NT2/D1 (cell line): ENCODE measurements around the gene ITPR2.
"Not testable (repeated sequence)": the region's sequence is repeated elsewhere in the genome, so short reads cannot be mapped to it uniquely, and the experiment has no call there.

Experiments
- DNase-seq: peaks from one replicate; pipeline ENCODE4 v3.0.0-alpha.2; 2011; ENCODE audit warnings: low read depth, low spot score
- H3K27me3 ChIP-seq: 2 replicates; pipeline ENCODE4 v1.6.0; 2011; ENCODE audit warnings: mild to moderate bottlenecking; ENCODE audit not compliant: insufficient read length, insufficient read depth
- H3K36me3 ChIP-seq: 2 replicates; pipeline ENCODE4 v1.6.1; 2011; ENCODE audit warnings: mild to moderate bottlenecking, low read length, mixed read lengths; ENCODE audit not compliant: insufficient read depth, insufficient read length
- H3K4me1 ChIP-seq: 2 replicates; pipeline ENCODE4 v1.5.1; 2011; ENCODE audit not compliant: insufficient read depth, insufficient read length
- H3K4me3 ChIP-seq: 2 replicates; pipeline ENCODE4 v1.5.1; 2011; ENCODE audit warnings: low read depth; ENCODE audit not compliant: insufficient read length
- H3K9ac ChIP-seq: 2 replicates; pipeline ENCODE4 v1.6.0; 2011; ENCODE audit warnings: low read depth; ENCODE audit not compliant: insufficient read length
- H3K9me3 ChIP-seq: 2 replicates; pipeline ENCODE4 v1.5.1; 2011; ENCODE audit warnings: mild to moderate bottlenecking, low read length; ENCODE audit not compliant: insufficient read depth
- SUZ12 ChIP-seq: IDR thresholded peaks from 2 replicates; pipeline ENCODE4 v1.6.1; 2011; ENCODE audit not compliant: insufficient read length, insufficient read depth; ENCODE audit errors: extremely low read depth
- YY1 ChIP-seq: IDR thresholded peaks from 2 replicates; pipeline ENCODE4 v1.6.1; 2011; ENCODE audit not compliant: insufficient read length, insufficient read depth
- ZNF274 ChIP-seq: IDR thresholded peaks from 2 replicates; pipeline ENCODE4 v1.6.1; 2011; ENCODE audit warnings: mild to moderate bottlenecking, low read depth, low read length

ITPR2 gene

DNA sequence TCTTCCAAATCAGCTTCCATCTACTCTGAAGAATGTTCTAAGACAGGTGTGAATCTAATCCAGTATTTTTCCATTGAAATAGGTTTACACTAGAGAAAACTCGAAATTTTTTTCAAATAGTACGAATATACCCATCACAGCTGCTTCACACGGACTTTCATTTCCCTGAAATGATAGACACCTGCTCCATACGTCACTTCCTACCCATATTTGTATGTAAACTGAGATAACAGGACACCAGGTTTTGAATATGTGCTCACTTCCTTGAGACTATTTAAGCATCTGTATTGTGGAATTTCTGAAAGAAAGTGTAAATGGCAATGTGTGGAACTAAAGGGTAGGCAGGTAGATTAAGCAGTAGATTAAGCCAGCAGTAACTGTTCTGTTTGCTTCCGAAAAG is 13.4 kb upstream of the ITPR2 start:
- no peaks in the 10 kb centered on the region for H3K27me3 ChIP-seq
- H3K4me3 ChIP-seq = no peak overlapping the region
- no peaks in the 10 kb centered on the region for H3K9me3 ChIP-seq
- no peaks in the 10 kb centered on the region for H3K36me3 ChIP-seq
- no peak overlapping the region for H3K9ac ChIP-seq
- H3K4me1 ChIP-seq = no peaks in the 10 kb centered on the region
- DNase-seq = no peak
- TF ChIP-seq SUZ12 = no peak
- TF ChIP-seq ZNF274 = no peak

DNA sequence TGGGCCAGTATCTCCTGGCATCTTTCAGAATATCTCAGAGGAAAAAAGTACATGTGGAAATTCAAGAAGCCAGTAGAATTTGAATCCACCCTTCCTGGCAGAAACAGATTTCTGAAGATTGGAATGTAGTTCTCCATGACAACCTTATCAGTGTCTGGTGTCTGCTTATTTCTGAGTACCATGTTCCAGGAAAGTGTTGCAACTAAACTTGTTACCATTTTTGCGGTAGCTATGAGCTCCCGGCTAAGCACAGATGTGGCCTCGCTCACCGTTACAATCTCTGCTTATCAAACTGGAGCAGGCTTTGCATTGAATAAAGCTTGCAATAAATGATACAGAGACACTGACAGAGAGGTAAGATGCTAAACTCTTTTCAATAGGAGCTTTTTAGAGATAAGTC is 13.0 kb upstream of the ITPR2 start:
- no peaks in the 10 kb centered on the region for H3K4me1 ChIP-seq
- H3K9me3 ChIP-seq = no peaks in the 10 kb centered on the region
- no peak overlapping the region for H3K9ac ChIP-seq
- no peaks in the 10 kb centered on the region for H3K27me3 ChIP-seq
- H3K36me3 ChIP-seq = no peaks in the 10 kb centered on the region
- no peak overlapping the region for H3K4me3 ChIP-seq
- no peak for TF ChIP-seq YY1
- no peak for TF ChIP-seq ZNF274
- no peak for TF ChIP-seq SUZ12
- DNase-seq = no peak

DNA sequence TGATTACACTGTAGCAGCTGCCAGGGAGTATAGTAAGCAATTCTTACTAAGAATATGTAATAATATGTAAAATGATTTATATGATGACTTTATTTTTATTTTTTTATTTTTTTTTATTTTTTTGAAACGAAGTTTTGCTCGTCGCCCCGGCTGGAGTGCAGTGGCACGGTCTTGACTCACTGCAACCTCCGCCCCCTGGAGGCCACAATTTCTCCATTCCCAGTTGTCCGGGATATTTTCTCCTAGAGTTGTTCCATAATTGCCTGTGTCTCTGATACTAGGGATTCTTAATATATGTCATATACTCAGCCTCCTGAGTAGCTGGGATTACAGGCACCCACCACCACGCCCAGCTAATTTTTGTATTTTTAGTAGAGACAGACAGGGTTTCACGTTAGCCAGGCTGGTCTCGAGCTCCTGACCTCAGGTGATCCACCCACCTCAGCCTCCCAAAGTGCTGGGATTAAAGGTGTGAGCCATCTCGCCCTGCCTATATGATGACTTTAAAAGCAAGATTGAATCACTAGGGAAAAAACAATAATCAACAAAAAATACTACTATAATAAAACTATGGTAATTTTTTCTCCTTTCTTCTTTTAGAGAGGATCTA is 12.2 kb upstream of the ITPR2 start:
- Histone ChIP-seq H3K9me3 (peaks cover 1% of the 10 kb centered on the region; the same call in 1 of the 2 replicates), H3K36me3 (no peaks in the 10 kb centered on the region), H3K4me1 (no peaks in the 10 kb centered on the region), H3K4me3 (no peak overlapping the region), H3K27me3 (no peaks in the 10 kb centered on the region), H3K9ac (no peak overlapping the region)
- TF ChIP-seq YY1 = no peak
- peak; percentile 68 for DNase-seq

DNA sequence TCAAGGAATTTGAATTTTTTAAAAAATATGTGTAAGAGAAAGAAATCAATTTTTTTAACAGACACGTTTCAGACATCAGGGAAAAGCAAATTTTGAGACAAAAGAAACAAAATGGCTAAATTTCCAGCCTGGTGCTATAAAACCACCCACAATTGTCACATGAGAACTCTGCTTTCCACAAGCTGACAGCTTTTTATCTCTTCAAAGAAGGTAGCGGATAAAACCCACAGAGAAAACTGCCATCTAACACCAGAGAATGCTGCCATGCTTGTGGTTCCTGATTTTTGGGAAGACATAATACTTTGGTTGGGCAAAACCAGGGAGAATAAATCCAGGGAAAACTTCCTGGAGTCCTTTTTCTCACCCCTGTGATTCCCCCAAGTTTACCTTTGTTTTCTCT is 10.3 kb upstream of the ITPR2 start:
- Histone ChIP-seq H3K9me3 (peaks cover 20% of the 10 kb centered on the region), H3K4me1 (no peaks in the 10 kb centered on the region), H3K4me3 (no peak overlapping the region), H3K36me3 (no peaks in the 10 kb centered on the region), H3K27me3 (no peaks in the 10 kb centered on the region), H3K9ac (no peak overlapping the region)
- no peak for TF ChIP-seq SUZ12
- no peak for TF ChIP-seq ZNF274
- no peak for TF ChIP-seq YY1
- no peak for DNase-seq

DNA sequence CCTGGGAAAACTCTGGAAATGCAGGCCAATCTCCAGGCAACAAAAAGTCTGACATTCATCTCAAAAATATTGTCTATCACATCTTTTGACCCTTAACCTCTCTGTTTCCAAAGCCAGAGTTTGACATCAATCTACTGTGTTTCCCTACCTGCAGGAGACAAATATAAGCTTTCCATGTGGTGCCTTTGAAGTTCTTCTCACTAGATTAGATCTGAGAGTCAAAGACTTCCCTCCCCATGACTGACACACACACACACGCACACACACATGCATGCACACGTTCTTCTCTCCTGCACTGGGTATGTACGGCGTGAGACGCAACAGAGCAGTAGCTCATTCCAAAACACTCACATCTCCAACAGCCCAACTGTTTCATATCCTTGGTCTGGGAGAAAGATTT is 8.1 kb upstream of the ITPR2 start:
- Histone ChIP-seq H3K27me3 (no peaks in the 10 kb centered on the region), H3K4me1 (no peaks in the 10 kb centered on the region), H3K4me3 (no peak overlapping the region), H3K36me3 (no peaks in the 10 kb centered on the region), H3K9me3 (peaks cover 23% of the 10 kb centered on the region), H3K9ac (no peak overlapping the region)
- DNase-seq = no peak
- TF ChIP-seq SUZ12 = no peak
- no peak for TF ChIP-seq YY1
- no peak for TF ChIP-seq ZNF274

DNA sequence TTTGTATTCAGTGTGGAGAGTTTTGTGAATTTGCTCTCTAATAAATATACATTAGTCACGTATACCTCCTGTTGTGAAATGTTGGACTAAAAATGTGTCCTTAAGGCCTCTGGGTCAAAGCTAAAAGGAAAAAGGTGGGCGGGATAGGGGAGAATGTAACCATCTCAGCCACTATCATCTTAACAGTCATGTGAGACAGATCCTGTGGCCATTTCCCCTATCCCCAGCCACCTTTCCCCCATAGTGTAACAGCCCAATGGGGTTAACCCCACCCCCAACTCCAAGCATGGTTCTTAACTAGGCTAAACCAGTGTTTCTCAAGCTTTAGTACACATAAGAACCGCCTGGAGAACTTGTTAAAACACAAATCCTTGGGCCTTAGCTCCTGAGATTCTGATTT is 6.5 kb upstream of the ITPR2 start:
- no peak for TF ChIP-seq ZNF274
- no peak for TF ChIP-seq YY1
- no peak for TF ChIP-seq SUZ12
- no peak overlapping the region for H3K4me3 ChIP-seq
- H3K4me1 ChIP-seq = no peaks in the 10 kb centered on the region
- no peaks in the 10 kb centered on the region for H3K27me3 ChIP-seq
- no peaks in the 10 kb centered on the region for H3K36me3 ChIP-seq
- H3K9ac ChIP-seq = no peak overlapping the region
- H3K9me3 ChIP-seq = peaks cover 23% of the 10 kb centered on the region
- DNase-seq = no peak

DNA sequence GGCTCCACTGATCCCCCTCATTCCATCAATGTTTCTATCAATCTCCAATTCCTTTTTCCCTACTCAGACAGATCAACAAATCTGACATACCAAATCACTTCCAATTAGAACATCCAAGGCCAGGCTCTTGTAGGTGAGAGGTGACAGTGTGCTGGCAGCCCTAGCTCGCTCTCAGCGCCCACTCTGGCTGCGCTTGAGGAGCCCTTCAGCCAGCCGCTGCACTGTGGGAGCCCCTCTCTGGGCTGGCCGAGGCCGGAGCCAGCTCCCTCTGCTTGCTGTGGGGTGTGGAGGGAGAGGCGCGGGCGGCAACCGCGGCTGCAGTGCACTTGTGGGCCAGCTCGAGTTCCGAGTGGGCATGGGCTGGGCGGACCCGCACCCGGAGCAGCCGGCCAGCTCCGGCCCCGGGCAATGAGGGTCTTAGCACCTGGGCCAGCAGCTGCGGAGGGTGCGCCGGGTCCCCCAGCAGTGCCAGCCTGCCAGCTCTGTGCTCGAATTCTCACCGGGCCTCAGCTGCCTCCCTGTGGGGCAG is 6.0 kb upstream of the ITPR2 start:
- Histone ChIP-seq H3K9me3 (peaks cover 23% of the 10 kb centered on the region), H3K9ac (no peak overlapping the region), H3K36me3 (no peaks in the 10 kb centered on the region), H3K4me3 (no peak overlapping the region), H3K4me1 (no peaks in the 10 kb centered on the region), H3K27me3 (no peaks in the 10 kb centered on the region)
- TF ChIP-seq ZNF274 (no peak), SUZ12 (no peak), YY1 (no peak)
- DNase-seq = no peak

DNA sequence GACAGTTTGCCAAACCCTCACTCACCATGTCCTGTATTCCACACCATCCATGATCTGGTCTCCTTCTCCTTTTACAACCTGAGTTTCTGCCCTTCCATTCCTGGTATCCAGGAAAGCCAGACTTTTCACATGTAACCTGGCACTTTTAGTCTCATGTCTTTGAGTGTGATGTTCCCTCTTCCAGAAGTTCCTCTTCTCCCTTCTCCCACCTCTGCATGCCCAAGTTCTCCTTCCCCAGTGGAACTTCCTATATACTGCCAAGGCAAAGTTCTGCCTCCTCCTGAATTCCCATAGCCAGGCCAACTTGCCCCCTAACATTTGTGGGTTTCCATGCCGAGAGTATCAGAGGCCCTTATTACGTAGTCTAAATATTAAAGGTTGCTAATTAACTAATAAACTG is 3.2 kb upstream of the ITPR2 start:
- no peaks in the 10 kb centered on the region for H3K4me1 ChIP-seq
- H3K9ac ChIP-seq = no peak overlapping the region
- no peak for DNase-seq
- peaks cover 23% of the 10 kb centered on the region for H3K9me3 ChIP-seq
- no peaks in the 10 kb centered on the region for H3K36me3 ChIP-seq
- no peak for TF ChIP-seq YY1
- no peak for TF ChIP-seq SUZ12
- no peak for TF ChIP-seq ZNF274
- no peak overlapping the region for H3K4me3 ChIP-seq
- H3K27me3 ChIP-seq = peaks cover 2% of the 10 kb centered on the region

DNA sequence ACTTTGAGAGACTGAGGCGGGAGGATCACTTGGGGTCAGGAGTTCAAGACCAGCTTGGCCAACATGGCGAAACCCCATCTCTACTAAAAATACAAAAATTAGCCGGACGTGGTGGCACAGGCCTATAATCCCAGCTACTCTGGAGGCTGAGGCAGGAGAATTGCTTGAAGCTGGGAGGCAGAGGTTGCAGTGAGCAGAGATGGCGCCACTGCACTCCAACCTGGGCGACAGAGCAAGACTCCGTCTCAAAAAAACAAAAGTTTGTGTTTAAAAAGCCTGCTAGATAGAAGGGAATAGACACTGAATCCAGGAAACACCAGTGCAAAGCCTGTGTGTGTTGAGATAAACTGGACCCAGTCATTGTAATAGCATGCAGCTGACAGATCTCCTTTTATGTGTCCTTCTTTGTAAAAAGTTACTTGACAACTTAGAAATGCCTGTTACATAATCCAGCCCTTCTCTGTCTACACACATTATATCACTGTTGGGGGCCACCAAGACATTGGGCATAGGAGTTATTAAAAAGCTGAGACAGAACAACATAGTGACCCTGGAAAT is 1.6 kb upstream of the ITPR2 start:
- not testable (repeated sequence) for H3K36me3 ChIP-seq, H3K9ac ChIP-seq, H3K4me3 ChIP-seq

More for the DNA sequence above, 1.6 kb upstream of the ITPR2 start:
- DNase-seq, H3K4me1 ChIP-seq, H3K27me3 ChIP-seq: not testable (repeated sequence)
- peaks cover 16% of the 10 kb centered on the region for H3K9me3 ChIP-seq
